Anterior cingulate cortex (tissue), 58 donors: ENCODE results near the gene DIAPH3.

ENCODE experiments used
- DNase-seq, 58 donors: peaks; one replicate each; lab custom pipeline; 2025; lab: John Stamatoyannopoulos, UW

The DIAPH3 gene

GRCh38 chr13:60162096-60162495, 1.6 kb downstream of the DIAPH3 start:
- no peak for DNase-seq

GRCh38 chr13:60158321-60158801, 5.4 kb downstream of the DIAPH3 start:
- DNase-seq, result no peak

DNA sequence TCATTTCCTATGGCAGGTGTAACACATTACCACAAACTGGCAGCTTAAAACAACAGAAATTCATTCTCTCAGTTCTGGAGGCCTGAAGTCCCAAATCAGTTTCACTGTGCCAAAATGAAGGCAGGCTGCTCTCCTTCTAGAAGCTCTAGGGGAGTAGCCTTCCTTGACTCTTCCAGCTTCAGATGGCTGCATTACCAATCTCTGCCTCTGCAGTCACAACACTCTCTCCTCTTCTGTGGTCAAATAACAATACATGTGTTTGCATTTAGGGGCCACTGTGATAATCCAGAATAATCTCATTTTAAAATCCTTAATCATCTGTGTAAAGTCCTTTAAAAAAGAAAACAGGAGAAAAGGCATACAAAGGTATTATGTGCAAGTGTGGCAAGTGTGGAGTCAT, 7.8 kb downstream of the DIAPH3 start:
- no peak for DNase-seq

- DNase-seq, result no peak
Measured at GRCh38 chr13:60152904-60153303, 10.8 kb downstream of the DIAPH3 start.

DNA sequence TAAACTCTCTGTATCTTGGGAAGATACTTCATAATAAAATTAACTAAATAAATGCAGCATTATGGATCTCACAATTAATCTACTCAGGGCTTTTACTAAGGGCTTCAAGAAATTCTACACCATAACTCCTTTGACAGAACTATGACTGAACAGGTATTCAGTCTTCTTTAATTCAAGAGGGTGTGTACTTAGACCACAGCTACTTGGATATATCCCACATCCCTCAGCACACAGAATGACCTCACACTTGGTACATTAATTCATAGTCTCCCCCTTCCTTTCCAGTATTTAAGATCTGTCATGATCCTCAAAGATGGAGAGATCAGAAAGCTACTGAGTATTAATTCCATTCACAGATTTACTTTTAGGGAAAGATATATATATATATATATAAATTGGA, 11.6 kb downstream of the DIAPH3 start:
- no peak for DNase-seq

DNA sequence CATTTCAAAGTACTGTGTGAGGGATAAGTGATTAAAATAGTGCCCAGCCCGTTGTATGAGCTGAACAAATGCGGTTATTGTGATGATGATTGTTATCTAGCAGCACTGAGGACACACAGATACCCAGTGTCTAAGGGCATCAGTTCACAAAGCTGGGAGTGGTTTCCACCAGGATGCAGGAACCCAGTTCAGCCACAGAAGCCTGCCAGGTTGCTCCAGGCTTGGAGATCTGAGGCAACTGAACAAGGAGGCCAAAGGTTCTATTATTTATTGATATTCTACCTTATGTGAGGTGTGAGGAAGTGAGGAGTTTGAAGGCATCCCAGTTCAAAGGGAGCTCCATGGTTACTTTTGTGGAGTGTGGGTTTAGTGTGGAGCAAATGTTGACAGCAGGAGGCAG, 13.2 kb downstream of the DIAPH3 start:
- DNase-seq, result no peak

GRCh38 chr13:60148918-60149317, 14.8 kb downstream of the DIAPH3 start:
- no peak for DNase-seq

DNA sequence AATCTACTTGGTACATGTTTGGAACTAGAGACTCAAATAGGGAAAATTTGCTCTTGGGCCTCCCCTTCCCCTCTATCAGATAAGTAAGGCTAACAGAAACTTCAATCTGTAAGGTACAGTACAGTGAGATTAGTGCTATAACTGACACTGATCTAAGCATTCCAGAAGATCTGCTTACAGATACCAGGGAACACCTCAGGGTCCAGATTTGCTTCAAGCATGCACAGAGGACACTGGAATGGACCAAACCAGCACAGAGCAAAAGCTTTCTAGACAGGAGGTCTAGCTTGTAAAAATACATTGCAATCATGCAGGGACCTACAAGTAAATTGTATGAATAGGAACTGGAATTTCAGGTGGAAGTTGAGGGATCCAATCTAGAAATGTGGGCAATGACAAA, 16.4 kb downstream of the DIAPH3 start:
- no peak for DNase-seq

DNA sequence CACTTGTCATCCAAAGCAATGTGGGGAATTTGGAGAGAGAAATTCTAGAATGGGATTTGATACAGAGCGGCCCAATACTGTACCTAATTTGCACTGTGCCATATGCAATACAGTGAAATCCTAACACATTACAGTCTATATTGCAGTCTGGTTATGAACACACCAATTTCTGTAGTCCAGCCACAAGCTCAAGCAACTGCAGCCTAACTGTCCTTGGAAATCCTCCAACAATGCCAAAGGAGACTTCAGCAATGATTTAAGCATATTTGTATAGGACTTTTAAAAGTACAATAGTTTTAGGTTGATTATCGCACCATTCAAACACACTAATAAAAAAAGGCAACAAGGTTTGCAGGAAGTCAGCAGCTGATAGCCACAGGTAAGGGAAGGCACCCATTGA, 17.3 kb downstream of the DIAPH3 start:
- no peak for DNase-seq

GRCh38 chr13:60143775-60144174, 20.0 kb downstream of the DIAPH3 start:
- no peak for DNase-seq

GRCh38 chr13:60139272-60139671, 24.5 kb downstream of the DIAPH3 start:
- no peak for DNase-seq

GRCh38 chr13:60138674-60139073, 25.1 kb downstream of the DIAPH3 start:
- no peak for DNase-seq

DNA sequence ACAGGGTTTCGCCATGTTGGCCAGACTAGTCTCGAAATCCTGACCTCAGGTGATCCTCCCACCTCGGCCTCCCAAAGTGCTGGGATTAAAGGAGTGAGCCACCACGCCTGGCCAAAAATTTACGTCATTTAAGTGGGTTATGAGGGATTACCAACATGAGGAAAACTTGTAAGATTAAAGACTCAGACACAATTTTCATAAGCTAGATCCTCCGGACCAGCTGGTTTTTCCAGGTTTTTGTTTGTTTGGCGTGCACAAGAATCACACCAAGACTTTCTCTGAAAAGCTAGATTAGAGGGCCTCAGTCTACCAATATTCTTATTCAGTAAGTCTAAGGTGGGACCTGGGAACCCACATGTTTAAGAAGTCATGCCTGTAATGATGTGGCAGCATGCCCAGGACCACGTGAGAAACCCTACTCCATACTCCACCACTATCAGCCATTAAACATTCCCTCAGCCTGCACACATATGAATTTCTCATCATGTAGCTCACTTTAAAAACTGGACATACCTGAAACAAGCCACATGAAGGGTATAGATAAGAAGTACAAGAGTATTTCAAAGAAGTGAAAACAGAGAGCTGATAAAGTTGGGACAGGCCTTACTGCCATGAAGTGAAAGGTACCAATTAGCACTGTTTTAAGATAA, 25.7 kb downstream of the DIAPH3 start:
- no peak for DNase-seq

- no peak for DNase-seq
Measured at GRCh38 chr13:60135344-60135743, 28.4 kb downstream of the DIAPH3 start.

DNA sequence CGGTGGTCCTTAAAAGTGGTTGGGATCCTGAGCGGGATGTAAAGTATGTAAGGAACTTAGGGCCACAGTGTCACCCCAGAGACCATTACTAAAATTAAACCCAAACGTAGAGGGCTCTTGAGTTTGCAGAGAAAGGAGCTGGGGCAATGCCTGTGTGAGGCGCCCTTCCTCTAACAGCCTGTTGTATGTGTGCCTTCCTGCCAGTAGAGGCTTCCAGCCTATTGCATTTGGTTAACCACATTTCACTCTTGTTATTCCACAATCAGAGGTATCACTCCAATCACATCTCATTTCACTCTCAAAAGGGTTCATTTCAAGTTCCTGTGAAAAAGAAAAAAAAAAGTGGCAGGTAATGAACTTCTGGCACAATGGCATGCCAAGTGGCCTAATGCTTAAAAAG, 29.4 kb downstream of the DIAPH3 start:
- no peak for DNase-seq

- no peak for DNase-seq
Measured at GRCh38 chr13:60121337-60121687, 42.4 kb downstream of the DIAPH3 start.

DNA sequence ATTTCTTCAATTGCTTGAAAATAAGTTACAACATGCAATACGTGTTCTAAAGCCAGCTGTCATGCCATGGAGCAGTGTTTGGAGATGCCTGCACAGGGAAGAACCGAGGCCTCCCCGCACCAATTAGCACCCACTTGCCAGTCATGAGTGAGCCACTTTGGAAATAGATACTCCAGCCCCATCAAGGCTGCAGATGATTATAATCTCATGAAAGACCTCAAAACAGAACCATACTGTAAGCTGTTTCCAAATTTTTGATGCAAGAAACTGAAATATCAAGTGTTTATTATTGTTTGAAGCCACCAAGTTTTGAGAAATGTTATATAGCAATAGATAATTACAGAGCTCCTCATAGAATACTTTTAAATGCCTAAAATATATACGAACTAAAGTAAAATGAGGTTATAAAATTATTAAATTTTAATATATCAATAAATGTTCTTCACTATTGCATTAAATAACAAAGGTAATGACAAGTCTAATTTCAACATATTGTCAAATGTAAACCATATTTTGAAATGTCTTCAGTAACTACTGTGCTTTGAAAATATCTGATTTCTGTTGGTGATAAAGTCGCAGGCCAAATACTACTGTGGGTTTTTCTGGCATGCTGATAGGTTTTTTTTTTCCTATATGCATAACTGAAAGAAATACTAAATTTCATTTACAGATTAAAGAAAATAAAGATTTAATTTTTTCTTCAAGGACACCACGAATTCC, 43.0 kb downstream of the DIAPH3 start:
- no peak for DNase-seq

DNA sequence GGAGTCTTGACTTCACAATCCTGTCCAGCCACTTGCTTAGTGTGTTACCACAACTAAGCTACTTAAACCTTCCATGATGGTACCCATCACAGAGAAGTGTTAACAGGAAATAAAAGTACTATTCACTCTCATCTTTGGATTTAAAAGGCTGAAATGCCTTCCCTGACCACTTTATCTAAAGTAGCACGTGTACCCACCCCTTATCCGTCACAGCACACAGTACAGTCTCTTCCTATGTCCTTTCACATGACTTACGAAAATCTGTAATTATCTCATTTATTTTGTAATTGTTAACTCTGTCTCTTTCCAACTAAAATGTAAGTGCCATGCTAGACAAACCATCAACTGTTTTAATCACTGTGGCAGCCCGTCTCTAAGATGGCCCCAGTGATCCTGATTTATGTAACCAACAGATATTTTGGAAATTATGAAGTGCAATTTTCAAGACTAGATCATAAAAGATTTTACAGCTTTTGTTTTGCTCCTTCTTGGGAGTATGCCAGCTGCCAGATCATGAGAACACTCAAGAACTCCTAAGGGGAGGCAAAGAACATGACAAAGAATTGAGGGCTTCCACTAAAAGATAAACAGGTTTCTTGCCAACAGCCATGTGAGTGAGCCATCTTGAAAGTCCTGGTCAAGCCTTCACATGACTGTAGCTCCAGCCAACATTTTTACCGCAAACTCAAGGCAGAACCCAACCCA, 44.9 kb downstream of the DIAPH3 start:
- DNase-seq, result no peak

DNA sequence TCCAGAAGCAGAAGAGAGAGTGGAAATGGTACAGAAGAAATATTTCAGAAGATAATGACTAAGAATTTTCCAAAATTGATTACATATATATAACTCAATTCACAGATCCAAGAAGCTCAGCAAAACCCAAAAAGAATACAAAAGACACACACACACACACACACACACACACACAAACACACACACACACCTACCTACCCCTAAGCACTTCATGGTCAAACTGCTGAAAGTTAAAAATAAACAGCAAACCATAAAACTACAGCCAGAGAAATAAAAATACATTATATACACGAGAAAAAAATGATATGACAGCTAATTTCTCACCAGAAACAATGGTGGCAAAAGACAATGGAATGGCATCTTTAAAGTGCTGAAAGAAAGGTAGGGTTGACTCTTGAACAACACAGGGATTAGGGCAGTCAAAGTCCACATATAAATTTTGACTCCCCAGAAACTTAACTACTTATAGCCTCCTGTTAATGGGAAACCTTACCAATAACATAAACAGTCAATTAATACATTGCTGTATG, 49.2 kb downstream of the DIAPH3 start:
- no peak for DNase-seq

GRCh38 chr13:60112771-60113170, 51.0 kb downstream of the DIAPH3 start:
- no peak for DNase-seq

DNA sequence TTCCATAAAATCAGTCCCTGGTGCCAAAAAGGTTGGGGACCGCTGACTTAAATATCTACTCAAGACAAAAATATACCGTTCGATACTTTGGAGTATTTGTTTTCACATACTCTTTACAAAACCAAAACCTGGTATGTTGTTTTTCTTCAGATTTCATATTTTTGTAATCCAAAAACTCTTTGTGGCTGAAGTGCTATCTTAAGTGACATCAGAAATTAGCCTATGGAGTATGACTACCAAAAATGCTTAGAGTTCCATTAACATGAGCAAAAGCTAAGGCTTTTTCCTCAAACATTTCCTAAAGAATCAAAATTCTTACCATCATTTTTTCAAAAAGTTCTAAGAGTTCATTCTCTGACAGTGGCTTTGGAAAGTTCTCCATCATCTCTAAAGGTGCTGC, 52.0 kb downstream of the DIAPH3 start:
- DNase-seq, result no peak

DNA sequence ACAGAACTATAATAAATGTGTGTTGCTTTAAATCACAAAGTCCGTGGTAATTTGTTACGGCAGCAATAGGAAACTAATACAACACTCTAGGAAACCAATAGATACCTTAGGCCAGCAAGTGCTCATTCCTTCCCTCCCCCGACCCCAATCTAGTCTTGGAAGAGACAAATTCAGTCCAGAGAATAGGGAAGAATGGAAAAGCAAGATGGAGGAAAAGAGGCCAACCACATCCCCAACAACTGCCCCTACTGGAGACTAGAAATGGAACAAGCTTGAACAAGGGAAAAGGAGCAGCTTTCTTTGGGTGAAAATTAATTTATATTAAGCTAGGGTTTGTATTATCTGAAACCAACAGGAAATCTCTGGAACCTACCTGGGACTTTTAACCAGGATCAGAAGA, 54.4 kb downstream of the DIAPH3 start:
- no peak for DNase-seq
